GM10266 (cell line): ENCODE measurements around the gene CDC42BPA.
"Not testable (repeated sequence)": the region's sequence is repeated elsewhere in the genome, so short reads cannot be mapped to it uniquely, and the experiment has no call there.

Experiments
- DNase-seq: peaks from one replicate; pipeline ENCODE4 v3.0.0; 2012; ENCODE audit errors: extremely low spot score
- TF ChIP-seq, protein P1 (sequence below): IDR thresholded peaks from 2 replicates; pipeline ENCODE4 v1.5.1; 2012; ENCODE audit warnings: mild to moderate bottlenecking, low read depth; ENCODE audit not compliant: control insufficient read depth, insufficient read depth; ENCODE audit errors: missing control alignments

CDC42BPA gene

DNA sequence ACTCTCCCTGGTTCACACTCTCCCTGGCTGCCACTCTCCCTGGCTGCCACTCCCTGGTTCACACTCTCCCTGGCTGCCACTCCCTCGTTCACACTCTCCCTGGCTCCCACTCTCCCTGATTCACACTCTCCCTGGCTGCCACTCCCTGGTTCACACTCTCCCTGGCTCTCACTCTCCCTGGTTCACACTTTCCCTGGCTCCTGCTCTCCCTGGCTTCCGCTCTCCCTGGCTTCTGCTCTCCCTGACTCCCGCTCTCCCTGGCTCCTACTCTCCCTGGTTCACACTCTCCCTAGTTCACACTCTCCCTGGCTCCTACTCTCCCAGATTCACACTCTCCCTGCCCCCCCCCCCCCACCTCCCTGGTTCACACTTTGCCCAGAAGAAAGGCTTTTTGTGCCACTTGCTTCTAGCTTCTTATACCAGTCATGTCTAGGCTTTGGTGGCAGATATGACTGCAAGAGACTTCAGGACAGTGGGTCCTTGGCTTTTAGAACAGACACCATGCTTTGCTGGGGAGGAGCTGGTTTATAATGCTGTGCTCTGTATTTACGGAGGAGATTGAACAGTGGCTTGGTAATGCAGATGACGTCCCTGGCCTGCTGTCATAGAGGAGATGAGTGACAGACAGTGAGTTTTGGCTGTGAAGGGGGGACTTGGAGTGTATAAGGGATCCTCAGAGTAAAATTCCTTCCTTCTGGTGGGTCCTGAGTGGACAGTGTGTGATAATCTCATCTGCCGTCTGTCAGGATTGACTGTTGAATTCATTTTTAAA is 361.2 kb downstream of the CDC42BPA start:
- no peak for DNase-seq
- TF ChIP-seq, protein P1, sequence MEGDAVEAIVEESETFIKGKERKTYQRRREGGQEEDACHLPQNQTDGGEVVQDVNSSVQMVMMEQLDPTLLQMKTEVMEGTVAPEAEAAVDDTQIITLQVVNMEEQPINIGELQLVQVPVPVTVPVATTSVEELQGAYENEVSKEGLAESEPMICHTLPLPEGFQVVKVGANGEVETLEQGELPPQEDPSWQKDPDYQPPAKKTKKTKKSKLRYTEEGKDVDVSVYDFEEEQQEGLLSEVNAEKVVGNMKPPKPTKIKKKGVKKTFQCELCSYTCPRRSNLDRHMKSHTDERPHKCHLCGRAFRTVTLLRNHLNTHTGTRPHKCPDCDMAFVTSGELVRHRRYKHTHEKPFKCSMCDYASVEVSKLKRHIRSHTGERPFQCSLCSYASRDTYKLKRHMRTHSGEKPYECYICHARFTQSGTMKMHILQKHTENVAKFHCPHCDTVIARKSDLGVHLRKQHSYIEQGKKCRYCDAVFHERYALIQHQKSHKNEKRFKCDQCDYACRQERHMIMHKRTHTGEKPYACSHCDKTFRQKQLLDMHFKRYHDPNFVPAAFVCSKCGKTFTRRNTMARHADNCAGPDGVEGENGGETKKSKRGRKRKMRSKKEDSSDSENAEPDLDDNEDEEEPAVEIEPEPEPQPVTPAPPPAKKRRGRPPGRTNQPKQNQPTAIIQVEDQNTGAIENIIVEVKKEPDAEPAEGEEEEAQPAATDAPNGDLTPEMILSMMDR, result no peak

DNA sequence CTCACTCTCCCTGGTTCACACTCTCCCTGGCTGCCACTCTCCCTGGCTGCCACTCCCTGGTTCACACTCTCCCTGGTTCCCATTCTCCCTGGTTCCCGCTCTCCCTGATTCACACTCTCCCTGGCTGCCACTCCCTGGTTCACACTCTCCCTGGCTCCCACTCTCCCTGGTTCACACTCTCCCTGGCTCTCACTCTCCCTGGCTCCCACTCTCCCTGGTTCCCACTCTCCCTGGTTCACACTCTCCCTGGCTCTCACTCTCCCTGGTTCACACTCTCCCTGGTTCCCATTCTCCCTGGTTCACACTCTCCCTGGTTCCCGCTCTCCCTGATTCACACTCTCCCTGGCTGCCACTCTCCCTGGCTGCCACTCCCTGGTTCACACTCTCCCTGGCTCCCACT is 362.4 kb downstream of the CDC42BPA start:
- DNase-seq, result not testable (repeated sequence)

DNA sequence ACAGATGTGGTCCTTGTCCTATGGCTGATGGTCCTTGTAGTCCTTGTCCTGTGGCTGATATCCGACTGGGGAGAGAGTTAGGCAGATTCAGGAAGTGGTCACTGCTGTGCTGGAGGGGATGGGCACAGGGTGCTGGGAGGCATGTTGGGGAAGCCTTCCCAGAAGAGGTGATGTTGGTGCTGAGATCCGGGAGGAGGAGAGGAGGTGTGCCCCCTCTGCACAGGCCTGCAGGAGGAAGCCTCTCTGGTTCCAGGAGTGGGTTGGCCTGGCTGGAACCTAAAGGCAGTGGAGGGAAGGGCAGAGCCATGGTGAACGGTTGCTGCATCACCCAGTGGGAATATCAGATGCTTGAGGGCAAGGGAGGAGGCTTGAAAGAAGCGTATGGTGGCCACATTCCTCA is 363.5 kb downstream of the CDC42BPA start:
- TF ChIP-seq, protein P1, result no peak
- DNase-seq, result no peak

DNA sequence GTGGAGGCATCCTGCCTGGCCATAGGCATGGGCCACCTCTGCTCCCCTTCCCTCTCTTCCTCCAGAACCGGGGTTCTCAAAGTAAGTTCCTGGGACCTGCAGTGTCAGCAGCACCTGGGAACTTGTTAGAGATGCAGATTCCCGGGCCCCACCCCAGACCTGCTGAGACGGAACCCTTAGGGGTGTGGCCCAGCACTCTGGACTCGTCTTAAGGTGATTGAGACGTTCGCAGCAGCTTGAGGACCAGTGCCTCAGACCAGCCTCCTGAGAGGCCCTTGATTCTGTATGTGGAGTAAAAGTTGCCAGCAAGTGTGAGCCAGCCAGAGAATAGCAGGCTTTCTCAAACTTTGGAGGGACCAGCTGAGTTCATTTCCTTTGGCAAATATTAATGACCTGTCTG is 364.0 kb downstream of the CDC42BPA start:
- TF ChIP-seq, protein P1, result no peak
- DNase-seq, result no peak

DNA sequence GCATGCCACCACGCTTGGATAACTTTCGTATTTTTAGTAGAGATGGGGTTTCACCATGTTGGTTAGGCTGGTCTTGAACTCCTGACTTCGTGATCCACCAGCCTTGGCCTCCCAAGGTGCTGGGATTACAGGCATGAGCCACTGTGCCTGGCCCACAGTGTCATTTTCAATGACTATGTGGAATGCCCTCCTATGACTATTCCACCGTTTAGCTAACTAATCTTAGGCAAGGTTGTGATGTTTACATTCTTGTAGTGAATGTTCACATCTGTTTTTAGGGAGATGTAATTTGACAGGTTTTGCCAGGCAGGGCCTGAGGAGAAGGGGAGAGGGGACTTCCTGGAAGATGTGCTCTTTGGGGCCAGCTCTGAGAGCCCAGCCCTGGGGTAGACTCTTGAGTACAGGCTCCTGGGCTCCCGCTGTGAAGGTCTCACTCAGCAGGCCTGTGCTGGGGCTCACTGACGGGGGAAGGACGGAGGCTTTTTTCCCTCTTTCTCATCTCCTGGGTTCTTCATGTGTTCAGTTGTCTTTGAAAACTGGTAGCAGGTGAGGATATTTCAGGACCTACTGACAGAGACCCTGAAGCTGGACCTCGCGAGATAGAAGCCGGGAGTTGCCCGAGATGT is 365.0 kb downstream of the CDC42BPA start:
- DNase-seq, result no peak
- TF ChIP-seq, protein P1, result no peak

DNA sequence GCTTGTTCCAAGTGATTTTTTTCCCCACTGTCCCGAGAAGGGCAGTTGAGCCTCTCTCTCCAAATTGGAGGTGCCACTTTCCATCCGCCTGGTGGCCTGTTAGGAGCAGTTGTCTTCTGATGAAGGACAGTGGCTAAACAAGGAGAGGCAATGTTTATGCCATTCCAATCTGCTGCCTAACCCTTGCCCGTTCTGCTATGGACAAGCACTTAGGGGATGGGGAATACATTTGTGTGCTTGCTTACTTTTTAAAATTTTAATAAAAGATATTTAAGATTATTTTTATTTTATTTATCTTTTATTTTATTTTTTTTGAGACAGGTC is 366.2 kb downstream of the CDC42BPA start:
- TF ChIP-seq, protein P1, result no peak
- DNase-seq, result no peak

DNA sequence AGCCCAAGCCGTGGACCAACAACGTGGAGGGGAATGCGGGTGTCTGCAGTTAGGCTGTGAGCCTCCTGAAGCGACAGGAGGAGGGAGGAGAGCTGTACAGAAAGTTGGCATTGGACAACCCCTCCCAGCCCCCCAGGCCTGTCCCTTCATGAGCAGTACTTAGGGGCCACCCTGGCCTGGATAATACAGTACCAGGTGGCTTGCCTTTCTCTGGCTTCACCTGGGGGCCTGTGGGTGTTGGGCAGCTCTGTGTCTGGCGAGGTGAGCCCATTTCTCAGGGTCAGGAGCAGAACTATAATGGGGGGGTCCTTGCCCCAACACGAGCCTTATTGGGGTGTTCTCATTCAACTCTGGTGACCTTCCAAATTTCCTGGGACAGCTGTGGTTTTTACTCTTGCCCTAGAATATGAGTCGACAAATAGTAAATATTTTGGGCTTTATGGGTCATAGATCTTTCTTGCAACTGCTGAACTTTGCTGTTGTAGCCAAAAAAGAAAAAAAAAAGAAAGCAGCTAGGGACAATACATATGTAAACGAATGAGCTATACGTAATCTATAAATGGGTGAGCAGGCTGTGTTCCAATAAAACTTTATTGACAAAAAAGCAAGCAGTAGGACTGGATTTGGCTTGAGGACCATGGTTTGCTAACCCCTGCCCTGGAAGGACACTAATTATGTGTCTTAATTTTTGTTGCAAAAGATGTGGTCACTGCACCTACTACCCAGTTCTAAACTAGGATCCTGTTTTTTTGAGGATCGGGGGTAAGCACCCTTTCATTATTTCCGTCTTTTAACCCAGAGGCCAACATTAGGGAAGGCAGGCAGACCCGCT is 366.8 kb downstream of the CDC42BPA start:
- no peak for DNase-seq
- TF ChIP-seq, protein P1, result no peak
